Measurements from ENCODE around the gene CCN6.

- TF ChIP-seq EP300 (IDR thresholded peaks at IDR 0.05; ENCODE audit: borderline replicate concordance) (no peak), NFIC (IDR thresholded peaks at IDR 0.05) (no peak), RAD21 (IDR thresholded peaks at IDR 0.05; ENCODE audit: low read depth) (no peak), TEAD4 (IDR thresholded peaks at IDR 0.05) (no peak), REST (IDR thresholded peaks at IDR 0.05; ENCODE audit: low read depth) (no peak), CEBPB (IDR thresholded peaks at IDR 0.05) (no peak), YY1 (IDR thresholded peaks at IDR 0.05; ENCODE audit: low read depth) (peak; percentile 36; the same call in 1 of the 2 replicates)
- TF ChIP-seq, protein P1, sequence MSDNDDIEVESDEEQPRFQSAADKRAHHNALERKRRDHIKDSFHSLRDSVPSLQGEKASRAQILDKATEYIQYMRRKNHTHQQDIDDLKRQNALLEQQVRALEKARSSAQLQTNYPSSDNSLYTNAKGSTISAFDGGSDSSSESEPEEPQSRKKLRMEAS (IDR thresholded peaks at IDR 0.05), result peak; percentile 45; the same call in 1 of the 2 replicates
These were observed 33.4 kb downstream of the CCN6 start, which contains the start of the genes FAM229B and TUBE1 for GRCh38 chr6:112087136-112087911.

Data from Ishikawa (cell line).